H1 (cell line): ENCODE measurements around the gene CPSF4L. TPM values are rescaled to one million over a fixed set of nuclear protein-coding genes. Genes with fewer than 3 reads are reported as not detected.

Experiments used
- CTCF ChIA-PET: fragments of 300-600 bp; sonication (Branson Sonifier 250); formaldehyde crosslinking; loops from one replicate; lab custom pipeline; 2021; ENCODE audit not compliant: partially characterized antibody; lab: Charles Lee
- POLR2A ChIA-PET: fragments of 300-600 bp; sonication (Branson Sonifier 250); formaldehyde crosslinking; loops from one replicate; lab custom pipeline; 2021; ENCODE audit warnings: inconsistent platforms; ENCODE audit not compliant: partially characterized antibody; lab: Charles Lee
- DNase-seq, 2 experiments: peaks; one replicate each; pipeline versions ENCODE4 v3.0.0 to v3.0.0-alpha.2; 2010 to 2022; ENCODE audit warnings: low spot score in 2 of 2, low read depth in 1 of 2, mixed read lengths in 1 of 2
- FAIRE-seq: peaks from 2 replicates; lab custom pipeline; 2011; peaks lifted over from hg19 to GRCh38; lab: Jason Lieb, UNC
- H2AFZ ChIP-seq: 2 replicates; pipeline ENCODE4 v1.8.1; 2012; ENCODE audit warnings: low read length, inconsistent platforms
- H2AK5ac ChIP-seq: 2 replicates; pipeline ENCODE4 v1.6.1; 2013; ENCODE audit warnings: low read depth, low read length
- H2BK120ac ChIP-seq: replicated peaks from 2 replicates; pipeline ENCODE3; 2013; ENCODE audit warnings: low read depth, low read length, inconsistent platforms
- H2BK12ac ChIP-seq: 2 replicates; pipeline ENCODE4 v1.6.1; 2013; ENCODE audit warnings: low read depth, low read length
- H2BK15ac ChIP-seq: 2 replicates; pipeline ENCODE4 v1.6.1; 2013; ENCODE audit warnings: low read length
- H2BK20ac ChIP-seq: 2 replicates; pipeline ENCODE4 v1.6.1; 2013; ENCODE audit warnings: low read length
- H2BK5ac ChIP-seq: 2 replicates; pipeline ENCODE4 v1.6.1; 2013; ENCODE audit warnings: low read depth, low read length
- H3K14ac ChIP-seq: 2 replicates; pipeline ENCODE4 v1.6.1; 2013; ENCODE audit warnings: inconsistent platforms; ENCODE audit not compliant: insufficient read length
- H3K18ac ChIP-seq: 2 replicates; pipeline ENCODE4 v1.6.1; 2013; ENCODE audit warnings: low read length; ENCODE audit errors: extremely low read depth
- H3K23ac ChIP-seq: 2 replicates; pipeline ENCODE4 v1.6.1; 2013; ENCODE audit warnings: inconsistent platforms; ENCODE audit not compliant: insufficient read length
- H3K23me2 ChIP-seq: 2 replicates; pipeline ENCODE4 v1.6.1; 2013; ENCODE audit warnings: low read depth, low read length
- H3K27ac ChIP-seq: 2 replicates; pipeline ENCODE4 v1.6.1; 2011; ENCODE audit warnings: low read depth, low read length, inconsistent platforms
- H3K27me3 ChIP-seq, 4 experiments: replicated peaks in 1 of 4; 1 replicate in 1 of 4; 2 replicates in 3 of 4; pipeline versions ENCODE4 v1.6.1 to v1.8.1; 2011 to 2013; ENCODE audit warnings: low read length in 3 of 4, mild to moderate bottlenecking in 3 of 4, inconsistent platforms in 2 of 4, mixed read lengths in 2 of 4, moderate library complexity in 1 of 4; ENCODE audit not compliant: control insufficient read depth in 3 of 4, insufficient read depth in 3 of 4; ENCODE audit errors: extremely low read depth in 1 of 4
- H3K36me3 ChIP-seq, 4 experiments: 2 replicates each; pipeline versions ENCODE4 v1.6.1 to v1.8.1; 2011 to 2013; ENCODE audit warnings: mild to moderate bottlenecking in 4 of 4, low read length in 3 of 4, moderate library complexity in 2 of 4, control low read depth in 1 of 4, inconsistent platforms in 1 of 4; ENCODE audit not compliant: insufficient read depth in 4 of 4, control insufficient read depth in 2 of 4
- H3K4ac ChIP-seq: replicated peaks from 2 replicates; pipeline ENCODE3; 2013; ENCODE audit warnings: low read length, low read depth, mixed read lengths, inconsistent platforms; ENCODE audit not compliant: insufficient read length
- H3K4me1 ChIP-seq, 4 experiments: replicated peaks in 1 of 4; 1 replicate in 1 of 4; 2 replicates in 3 of 4; pipeline versions ENCODE4 v1.6.1 to v1.8.1; 2011 to 2013; ENCODE audit warnings: low read length in 3 of 4, inconsistent platforms in 2 of 4, mixed read lengths in 1 of 4; ENCODE audit not compliant: insufficient read depth in 4 of 4, control insufficient read depth in 3 of 4
- H3K4me2 ChIP-seq, 2 experiments: 2 replicates each; pipeline versions ENCODE4 v1.6.1 to v1.8.1; 2011 to 2013; ENCODE audit warnings: low read depth in 2 of 2, low read length in 2 of 2, control low read depth in 1 of 2, inconsistent platforms in 1 of 2, mild to moderate bottlenecking in 1 of 2; ENCODE audit not compliant: insufficient read depth in 1 of 2
- H3K4me3 ChIP-seq, 4 experiments: fragments of 200-600, 300-600 bp in 1 of 4; sonication (generic), shearing (Covaris generic), sonication (Bioruptor Twin) in 1 of 4; 2 replicates each; pipeline versions ENCODE4 v1.5.1 to v1.8.1; 2011 to 2016; ENCODE audit warnings: low read length in 4 of 4, low read depth in 3 of 4, control low read depth in 2 of 4, inconsistent platforms in 2 of 4, mild to moderate bottlenecking in 2 of 4, mixed read lengths in 1 of 4, moderate library complexity in 1 of 4; ENCODE audit not compliant: insufficient read depth in 2 of 4; ENCODE audit errors: extremely low read depth in 1 of 4
- H3K56ac ChIP-seq: replicated peaks from 2 replicates; pipeline ENCODE3; 2013; ENCODE audit warnings: low read depth, mild to moderate bottlenecking, mixed read lengths, low read length, inconsistent platforms; ENCODE audit not compliant: insufficient read length
- H3K79me1 ChIP-seq: 2 replicates; pipeline ENCODE4 v1.6.1; 2013; ENCODE audit warnings: low read depth, low read length, control low read depth
- H3K79me2 ChIP-seq, 2 experiments: 2 replicates each; pipeline versions ENCODE4 v1.6.1 to v1.8.1; 2012 to 2013; ENCODE audit warnings: low read length in 2 of 2, mild to moderate bottlenecking in 2 of 2, inconsistent platforms in 1 of 2; ENCODE audit not compliant: insufficient read depth in 2 of 2, control insufficient read depth in 1 of 2
- H3K9ac ChIP-seq, 4 experiments: replicated peaks in 1 of 4; 1 replicate in 1 of 4; 2 replicates in 3 of 4; pipeline versions ENCODE4 v1.6.1 to v1.8.1; 2011 to 2013; ENCODE audit warnings: low read depth in 3 of 4, low read length in 3 of 4, control low read depth in 2 of 4, mild to moderate bottlenecking in 2 of 4, moderate library complexity in 2 of 4, inconsistent platforms in 1 of 4; ENCODE audit errors: extremely low read depth in 1 of 4
- H3K9me3 ChIP-seq, 2 experiments: 2 replicates each; pipeline versions ENCODE4 v1.6.1 to v1.8.1; 2012 to 2013; ENCODE audit warnings: mild to moderate bottlenecking in 2 of 2, moderate library complexity in 2 of 2, control low read depth in 1 of 2, inconsistent platforms in 1 of 2, low read depth in 1 of 2, low read length in 1 of 2, mixed read lengths in 1 of 2; ENCODE audit not compliant: insufficient read depth in 2 of 2
- H4K20me1 ChIP-seq, 2 experiments: replicated peaks in 1 of 2; 2 replicates each; pipeline versions ENCODE3 to v1.8.1; 2011 to 2013; ENCODE audit warnings: inconsistent platforms in 2 of 2, low read length in 2 of 2, mild to moderate bottlenecking in 1 of 2; ENCODE audit not compliant: insufficient read depth in 2 of 2, control insufficient read depth in 1 of 2
- H4K5ac ChIP-seq: 2 replicates; pipeline ENCODE4 v1.6.1; 2013; ENCODE audit warnings: low read length, low read depth, mixed read lengths, inconsistent platforms; ENCODE audit not compliant: insufficient read length
- H4K8ac ChIP-seq: 2 replicates; pipeline ENCODE4 v1.8.0; 2013; ENCODE audit warnings: mild to moderate bottlenecking, moderate library complexity, low read length, inconsistent platforms; ENCODE audit not compliant: insufficient read depth; ENCODE audit errors: extremely low read depth
- H4K91ac ChIP-seq: replicated peaks from 2 replicates; pipeline ENCODE3; 2013; ENCODE audit warnings: low read length, mixed read lengths, inconsistent platforms; ENCODE audit not compliant: insufficient read length
- TBP ChIP-seq: IDR thresholded peaks from 2 replicates; pipeline ENCODE4 v1.6.1; 2011; ENCODE audit warnings: low read depth, low read length, improper control_type of control experiment
- WGBS, 2 experiments: shearing (Covaris generic) in 1 of 2; methylation state at CpG; one replicate each; pipeline versions ENCODE4 v1.1.6 to v1.1.7; 2013 to 2015; ENCODE audit warnings: low lambda C conversion rate in 2 of 2, mixed read lengths in 2 of 2, inconsistent platforms in 1 of 2, low coverage in 1 of 2, missing lambda C conversion rate in 1 of 2; ENCODE audit not compliant: insufficient replicate concordance in 2 of 2, insufficient coverage in 1 of 2, insufficient read length in 1 of 2; ENCODE audit errors: extremely low coverage in 1 of 2, missing lambda C conversion rate in 1 of 2; 5-methylcytosine and 5-hydroxymethylcytosine counted together
- polyA plus RNA-seq, 7 experiments: library from polyadenylated mRNA; depleted of rRNA in 3 of 7; stranded (reverse) in 5 of 7; unstranded in 2 of 7; fragments of >200 nt in 5 of 7; fragments of 200-250 nt in 2 of 7; gene quantifications; 1 replicate in 5 of 7; 2 replicates in 1 of 7; 4 replicates in 1 of 7; pipeline versions ENCODE4 v1.2.1 to v1.2.3, GENCODE V29; 2011 to 2013; ENCODE audit warnings: missing spikeins in 2 of 7, mixed read lengths in 2 of 7
- total RNA-seq: library from RNA; stranded (reverse); fragmentation: NEBNext Ultra II Directional; extraction: Animal tissue kit (Norgen Biotek cat#: 25700); gene quantifications from 2 replicates; pipeline ENCODE4 v1.2.1, GENCODE V29; 2021

Gene CPSF4L
- total and polyA plus RNA-seq, 2 of the 8 experiments (the other 6 are each of a cell fraction or from before 2014, with no cell fraction given), result not detected

- Histone ChIP-seq H3K56ac (no peak overlapping the region), H3K14ac (no peak overlapping the region), H2BK20ac (no peak overlapping the region), H3K36me3 (no peaks in the 10 kb centered on the region), H4K91ac (no peak overlapping the region), H3K4me2 (no peak overlapping the region), H3K23me2 (peaks cover 5% of the 10 kb centered on the region; the same call in 1 of the 2 replicates), H2BK15ac (no peak overlapping the region), H3K9ac (no peak overlapping the region), H3K27ac (no peak overlapping the region), H3K4ac (no peak overlapping the region), H2BK5ac (no peak overlapping the region), H3K4me3 (no peak overlapping the region), H2BK120ac (no peak overlapping the region), H3K9me3 (peaks cover 0 to 3% of the 10 kb centered on the region in 2 experiments; a peak in 1 of 4 replicates), H2AK5ac (no peak overlapping the region), H3K4me1 (no peaks in the 10 kb centered on the region), H3K18ac (no peak overlapping the region), H4K5ac (no peak overlapping the region), H3K27me3 (no peaks in the 10 kb centered on the region; a peak in 1 of 7 replicates), H3K79me1 (no peaks in the 10 kb centered on the region), H2AFZ (no peak overlapping the region), H4K8ac (no peak overlapping the region), H2BK12ac (no peak overlapping the region), H4K20me1 (no peaks in the 10 kb centered on the region), H3K79me2 (no peaks in the 10 kb centered on the region), H3K23ac (no peak overlapping the region)
- FAIRE-seq (no peak), DNase-seq (no peak)
- no peak for TF ChIP-seq TBP
- CTCF ChIA-PET, result interaction anchor here (1.2 to 2.2 kb wide), 6 partner anchors 13 to 709 kb away, joined by 3 to 5 read pairs (median 4); partner anchors contain the start of gene CDC42EP4
- WGBS, 2 experiments, result 50% methylated on average over 1 of the region's 1 CpG; no CpG with 5 or more reads in 1 of the 2 experiments
- POLR2A ChIA-PET, result no interaction called here
Observed at GRCh38 chr17:73269791-73270190, 8.1 kb upstream of the CPSF4L start.
